NT2/D1 (cell line): ENCODE measurements around the gene UNC93A.
"Not testable (repeated sequence)": the region's sequence is repeated elsewhere in the genome, so short reads cannot be mapped to it uniquely, and the experiment has no call there.

Source experiments
- DNase-seq: peaks from one replicate; pipeline ENCODE4 v3.0.0-alpha.2; 2011; ENCODE audit warnings: low read depth, low spot score
- H3K27me3 ChIP-seq: 2 replicates; pipeline ENCODE4 v1.6.0; 2011; ENCODE audit warnings: mild to moderate bottlenecking; ENCODE audit not compliant: insufficient read length, insufficient read depth
- H3K36me3 ChIP-seq: 2 replicates; pipeline ENCODE4 v1.6.1; 2011; ENCODE audit warnings: mild to moderate bottlenecking, low read length, mixed read lengths; ENCODE audit not compliant: insufficient read depth, insufficient read length
- H3K4me1 ChIP-seq: 2 replicates; pipeline ENCODE4 v1.5.1; 2011; ENCODE audit not compliant: insufficient read depth, insufficient read length
- H3K4me3 ChIP-seq: 2 replicates; pipeline ENCODE4 v1.5.1; 2011; ENCODE audit warnings: low read depth; ENCODE audit not compliant: insufficient read length
- H3K9ac ChIP-seq: 2 replicates; pipeline ENCODE4 v1.6.0; 2011; ENCODE audit warnings: low read depth; ENCODE audit not compliant: insufficient read length
- H3K9me3 ChIP-seq: 2 replicates; pipeline ENCODE4 v1.5.1; 2011; ENCODE audit warnings: mild to moderate bottlenecking, low read length; ENCODE audit not compliant: insufficient read depth
- SUZ12 ChIP-seq: IDR thresholded peaks from 2 replicates; pipeline ENCODE4 v1.6.1; 2011; ENCODE audit not compliant: insufficient read length, insufficient read depth; ENCODE audit errors: extremely low read depth
- YY1 ChIP-seq: IDR thresholded peaks from 2 replicates; pipeline ENCODE4 v1.6.1; 2011; ENCODE audit not compliant: insufficient read length, insufficient read depth
- ZNF274 ChIP-seq: IDR thresholded peaks from 2 replicates; pipeline ENCODE4 v1.6.1; 2011; ENCODE audit warnings: mild to moderate bottlenecking, low read depth, low read length

The UNC93A gene

DNA sequence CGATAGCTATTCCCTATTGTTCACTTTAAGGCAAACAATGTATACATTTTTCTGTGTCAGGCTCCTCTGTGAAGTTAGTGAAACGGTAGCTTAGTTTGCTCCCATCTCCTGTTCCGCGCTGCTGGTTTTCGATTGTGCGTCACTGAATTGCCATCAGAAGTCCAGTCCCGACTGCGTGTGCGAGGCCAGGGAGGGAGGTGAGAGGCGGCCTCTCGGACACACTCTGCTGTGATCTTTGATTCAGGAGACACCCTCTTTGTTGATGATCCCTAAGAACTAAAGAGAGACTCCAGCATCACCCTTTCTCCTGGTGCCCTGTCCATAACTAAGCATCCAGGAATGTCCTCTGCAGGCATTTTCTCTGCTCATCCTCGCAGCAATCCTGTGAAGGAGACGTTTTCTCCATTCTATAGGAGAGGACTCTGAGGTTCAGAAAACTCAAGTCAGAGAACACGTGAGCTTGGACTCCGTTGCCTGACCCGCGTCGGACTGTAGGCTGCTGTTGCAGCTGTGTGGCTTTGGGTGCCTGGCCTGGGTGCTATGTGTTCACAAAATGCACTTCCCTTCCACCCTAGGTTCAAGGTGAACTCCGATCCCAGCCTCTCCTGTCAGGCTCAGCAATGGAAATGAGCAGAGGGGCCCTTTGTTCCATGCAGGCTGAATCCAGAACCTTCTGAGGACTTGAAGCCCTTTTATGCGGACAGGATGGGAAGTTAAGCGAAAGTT, 24.1 kb upstream of the UNC93A start:
- DNase-seq: no peak
- H3K36me3 ChIP-seq: no peaks in the 10 kb centered on the region
- H3K9me3 ChIP-seq: no peaks in the 10 kb centered on the region
- TF ChIP-seq SUZ12 (no peak), ZNF274 (no peak), YY1 (no peak)
- peaks cover 3% of the 10 kb centered on the region for H3K4me1 ChIP-seq
- no peak overlapping the region for H3K9ac ChIP-seq
- H3K4me3 ChIP-seq: no peak overlapping the region
- no peaks in the 10 kb centered on the region for H3K27me3 ChIP-seq

DNA sequence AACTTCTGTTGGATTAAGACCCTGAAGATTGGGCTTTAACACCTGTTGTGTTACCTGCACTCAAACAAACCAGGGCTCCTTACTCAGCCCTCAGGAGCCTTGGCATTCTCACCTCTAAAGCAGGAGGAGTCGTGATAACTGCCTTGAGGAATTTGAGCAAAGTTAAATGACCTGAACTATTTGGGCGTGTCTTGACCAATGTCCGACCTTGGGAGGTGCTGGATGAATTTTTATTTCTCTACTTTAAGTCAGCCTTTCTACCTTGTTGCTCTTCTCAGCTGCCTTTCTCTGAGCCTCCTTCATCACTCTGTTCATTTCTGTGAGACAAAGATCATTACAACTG, 23.6 kb upstream of the UNC93A start:
- not testable (repeated sequence) for H3K36me3 ChIP-seq, DNase-seq, H3K4me1 ChIP-seq, H3K9me3 ChIP-seq, H3K4me3 ChIP-seq, H3K9ac ChIP-seq, H3K27me3 ChIP-seq

DNA sequence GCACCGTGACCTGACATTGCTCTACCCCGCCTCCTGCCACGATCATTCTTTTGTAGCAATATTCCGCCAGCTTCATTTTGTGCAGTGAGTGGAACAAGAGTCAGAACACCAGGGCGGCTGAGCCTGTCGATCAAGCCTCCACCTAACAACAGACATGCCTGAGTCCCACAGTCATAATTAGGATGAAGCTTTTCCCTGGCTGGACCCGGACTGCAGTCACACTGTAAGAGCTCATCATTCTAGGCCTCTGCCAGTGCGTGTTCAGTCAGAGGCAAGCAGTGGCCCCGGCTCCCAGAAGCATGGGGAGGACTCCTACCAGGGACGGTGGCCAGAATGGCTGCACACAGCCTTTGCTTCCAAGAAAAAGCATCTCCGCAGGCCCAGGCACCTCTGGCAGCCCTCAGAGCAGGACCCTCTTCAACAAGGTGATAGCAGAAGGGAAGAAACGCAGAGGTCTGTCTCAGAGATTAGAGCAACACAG, 23.2 kb upstream of the UNC93A start:
- Histone ChIP-seq H3K4me1 (peaks cover 3% of the 10 kb centered on the region), H3K4me3 (no peak overlapping the region), H3K27me3 (no peaks in the 10 kb centered on the region), H3K36me3 (no peaks in the 10 kb centered on the region), H3K9ac (no peak overlapping the region), H3K9me3 (no peaks in the 10 kb centered on the region)
- DNase-seq: no peak
- TF ChIP-seq YY1 (no peak), ZNF274 (no peak), SUZ12 (no peak)

DNA sequence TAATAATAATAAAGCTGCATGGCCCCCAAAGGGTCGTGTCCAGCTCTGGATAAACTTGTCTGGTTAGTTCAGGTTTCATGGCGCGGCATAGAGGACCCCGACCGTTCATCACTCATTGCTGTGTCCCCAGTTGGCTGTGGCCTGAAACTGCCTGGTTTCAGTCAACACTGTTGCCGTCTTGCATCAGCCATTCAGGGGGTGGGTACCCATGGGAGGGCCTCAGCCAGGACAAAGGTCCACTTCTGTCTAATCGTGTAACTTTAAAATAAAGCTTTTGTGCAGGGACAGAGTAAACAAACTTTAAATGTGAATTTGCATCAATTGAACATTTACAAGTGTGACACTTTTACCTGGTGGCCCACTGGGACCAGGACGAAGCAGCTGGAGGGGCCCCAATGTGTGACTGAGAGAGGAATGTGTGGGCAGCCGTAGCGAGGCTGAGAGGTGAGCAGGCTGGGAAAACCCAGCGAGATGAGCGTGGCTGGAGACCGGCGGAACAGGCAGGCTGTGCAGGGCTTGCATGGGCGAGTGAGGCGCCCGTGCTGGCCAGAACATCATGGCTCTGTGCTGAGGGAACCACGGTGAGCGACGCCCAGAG, 22.3 kb upstream of the UNC93A start:
- TF ChIP-seq ZNF274: no peak
- no peak for TF ChIP-seq SUZ12
- peaks cover 3% of the 10 kb centered on the region for H3K4me1 ChIP-seq
- H3K4me3 ChIP-seq: no peak overlapping the region
- H3K36me3 ChIP-seq: no peaks in the 10 kb centered on the region
- H3K9me3 ChIP-seq: no peaks in the 10 kb centered on the region
- no peaks in the 10 kb centered on the region for H3K27me3 ChIP-seq
- no peak for DNase-seq
- H3K9ac ChIP-seq: no peak overlapping the region

DNA sequence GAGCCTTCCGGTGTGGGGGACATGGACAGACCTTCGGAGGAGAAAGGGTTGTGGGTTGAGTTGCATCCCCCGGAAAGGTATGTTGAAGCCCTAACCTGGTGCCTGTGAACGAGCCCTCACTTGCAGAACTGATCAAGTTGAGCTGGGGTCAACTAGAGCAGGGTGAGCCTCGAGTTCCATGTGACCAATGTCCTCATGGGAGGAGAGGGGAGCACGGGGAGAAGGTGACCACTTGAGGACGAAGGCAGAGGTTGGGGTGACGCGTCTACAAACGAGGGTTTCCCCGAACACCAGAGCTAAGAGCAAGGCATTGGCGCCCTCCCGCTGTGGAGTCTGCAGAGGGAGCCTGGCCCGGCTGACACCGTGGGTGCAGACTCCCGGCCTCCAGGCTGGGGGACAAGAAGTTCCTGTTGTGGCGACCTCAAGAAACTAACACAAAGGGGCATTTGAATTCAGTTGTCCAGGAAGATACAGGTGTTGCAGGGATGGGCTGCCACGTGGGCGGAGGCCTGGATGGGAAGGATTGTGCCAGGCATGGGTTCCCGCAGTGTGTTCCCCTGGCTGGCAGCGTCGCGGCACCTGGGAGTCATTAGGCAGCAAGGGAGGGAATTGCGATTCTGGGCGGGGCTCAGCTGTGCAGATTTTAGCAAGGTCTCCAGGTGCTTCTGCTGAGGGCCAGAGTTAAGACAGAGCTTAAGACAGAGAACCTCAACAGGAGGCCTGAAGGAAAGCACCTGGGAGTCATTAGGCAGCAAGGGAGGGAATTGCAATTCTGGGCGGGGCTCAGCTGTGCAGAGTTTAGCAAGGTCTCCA, 20.4 kb upstream of the UNC93A start:
- H3K9me3 ChIP-seq: no peaks in the 10 kb centered on the region
- no peak for TF ChIP-seq YY1
- no peak for TF ChIP-seq ZNF274
- TF ChIP-seq SUZ12: no peak
- no peak overlapping the region for H3K9ac ChIP-seq
- no peaks in the 10 kb centered on the region for H3K36me3 ChIP-seq
- DNase-seq: no peak
- no peak overlapping the region for H3K4me3 ChIP-seq
- H3K4me1 ChIP-seq: peaks cover 3% of the 10 kb centered on the region
- no peaks in the 10 kb centered on the region for H3K27me3 ChIP-seq

DNA sequence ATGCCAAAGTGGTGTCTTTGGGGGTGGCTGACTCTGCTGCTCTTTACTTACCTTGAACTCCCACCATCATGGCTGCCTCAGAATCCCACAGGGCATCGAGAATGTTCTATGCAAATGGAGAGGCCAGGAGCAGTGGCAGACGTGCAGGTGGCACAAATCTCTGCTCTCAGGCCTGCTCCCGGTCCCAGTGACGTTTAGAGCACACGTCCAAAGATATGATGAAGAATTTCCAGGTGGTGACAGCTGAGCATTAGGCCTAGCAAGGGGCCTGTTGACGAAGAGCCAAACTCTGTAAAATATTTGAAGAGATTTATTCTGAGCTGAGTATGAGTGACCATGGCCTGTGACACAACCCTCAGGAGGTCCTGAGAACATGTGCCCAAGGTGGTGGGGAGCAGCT, 19.0 kb upstream of the UNC93A start:
- Histone ChIP-seq H3K9me3 (no peaks in the 10 kb centered on the region), H3K36me3 (no peaks in the 10 kb centered on the region), H3K4me3 (no peak overlapping the region), H3K27me3 (no peaks in the 10 kb centered on the region), H3K9ac (no peak overlapping the region), H3K4me1 (peaks cover 3% of the 10 kb centered on the region)
- DNase-seq: no peak
- no peak for TF ChIP-seq ZNF274
- no peak for TF ChIP-seq YY1
- no peak for TF ChIP-seq SUZ12

DNA sequence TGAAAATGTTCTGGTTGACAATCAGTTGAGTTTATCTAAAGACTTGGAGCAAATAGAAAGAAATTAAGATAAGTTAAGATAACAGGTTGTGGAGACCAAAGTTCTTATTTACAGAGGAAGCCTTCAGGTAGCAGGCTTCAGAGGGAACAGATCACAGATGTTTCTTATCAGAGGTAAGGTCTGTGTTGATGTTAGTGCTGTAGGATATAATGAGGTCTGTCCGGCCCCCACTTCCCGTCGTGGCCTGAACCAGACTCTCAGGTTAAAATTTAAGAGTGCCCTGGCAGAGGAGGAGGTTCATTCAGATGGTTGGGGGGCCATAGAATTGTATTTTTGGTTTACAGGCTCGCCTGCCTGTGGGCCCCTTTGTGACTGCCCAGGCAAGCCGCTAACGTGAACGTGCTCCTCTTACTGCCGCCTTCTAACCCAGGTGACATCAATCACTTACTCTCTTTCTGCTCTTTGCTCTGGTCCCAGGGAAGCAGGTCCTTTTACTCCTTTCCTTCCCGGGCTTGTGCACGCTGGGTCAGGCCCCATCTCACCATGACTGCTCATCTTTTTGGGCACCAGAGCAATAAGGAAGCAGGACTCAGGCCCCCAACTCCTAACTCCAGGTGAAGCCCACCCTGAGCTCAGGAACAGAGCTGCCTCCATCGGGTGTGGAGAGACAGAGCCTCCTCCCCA, 18.3 kb upstream of the UNC93A start:
- no peak for TF ChIP-seq SUZ12
- no peak for TF ChIP-seq ZNF274
- TF ChIP-seq YY1: no peak
- Histone ChIP-seq H3K4me1 (peaks cover 3% of the 10 kb centered on the region), H3K36me3 (no peaks in the 10 kb centered on the region), H3K4me3 (no peak overlapping the region), H3K9me3 (no peaks in the 10 kb centered on the region), H3K9ac (no peak overlapping the region), H3K27me3 (no peaks in the 10 kb centered on the region)
- DNase-seq: no peak
